H1 (cell line): ENCODE data around the gene FLVCR1. TPM values are rescaled to one million over a fixed set of nuclear protein-coding genes. Genes with fewer than 3 reads are reported as not detected.

Experiments
- CTCF ChIA-PET: fragments of 300-600 bp; sonication (Branson Sonifier 250); formaldehyde crosslinking; loops from one replicate; lab custom pipeline; 2021; ENCODE audit not compliant: partially characterized antibody; lab: Charles Lee
- POLR2A ChIA-PET: fragments of 300-600 bp; sonication (Branson Sonifier 250); formaldehyde crosslinking; loops from one replicate; lab custom pipeline; 2021; ENCODE audit warnings: inconsistent platforms; ENCODE audit not compliant: partially characterized antibody; lab: Charles Lee
- DNase-seq, 2 experiments: peaks; one replicate each; pipeline versions ENCODE4 v3.0.0 to v3.0.0-alpha.2; 2010 to 2022; ENCODE audit warnings: low spot score in 2 of 2, low read depth in 1 of 2, mixed read lengths in 1 of 2
- FAIRE-seq: peaks from 2 replicates; lab custom pipeline; 2011; peaks lifted over from hg19 to GRCh38; lab: Jason Lieb, UNC
- H2AFZ ChIP-seq: 2 replicates; pipeline ENCODE4 v1.8.1; 2012; ENCODE audit warnings: low read length, inconsistent platforms
- H2AK5ac ChIP-seq: 2 replicates; pipeline ENCODE4 v1.6.1; 2013; ENCODE audit warnings: low read depth, low read length
- H2BK120ac ChIP-seq: replicated peaks from 2 replicates; pipeline ENCODE3; 2013; ENCODE audit warnings: low read depth, low read length, inconsistent platforms
- H2BK12ac ChIP-seq: 2 replicates; pipeline ENCODE4 v1.6.1; 2013; ENCODE audit warnings: low read depth, low read length
- H2BK15ac ChIP-seq: 2 replicates; pipeline ENCODE4 v1.6.1; 2013; ENCODE audit warnings: low read length
- H2BK20ac ChIP-seq: 2 replicates; pipeline ENCODE4 v1.6.1; 2013; ENCODE audit warnings: low read length
- H2BK5ac ChIP-seq: 2 replicates; pipeline ENCODE4 v1.6.1; 2013; ENCODE audit warnings: low read depth, low read length
- H3K14ac ChIP-seq: 2 replicates; pipeline ENCODE4 v1.6.1; 2013; ENCODE audit warnings: inconsistent platforms; ENCODE audit not compliant: insufficient read length
- H3K18ac ChIP-seq: 2 replicates; pipeline ENCODE4 v1.6.1; 2013; ENCODE audit warnings: low read length; ENCODE audit errors: extremely low read depth
- H3K23ac ChIP-seq: 2 replicates; pipeline ENCODE4 v1.6.1; 2013; ENCODE audit warnings: inconsistent platforms; ENCODE audit not compliant: insufficient read length
- H3K23me2 ChIP-seq: 2 replicates; pipeline ENCODE4 v1.6.1; 2013; ENCODE audit warnings: low read depth, low read length
- H3K27ac ChIP-seq: 2 replicates; pipeline ENCODE4 v1.6.1; 2011; ENCODE audit warnings: low read depth, low read length, inconsistent platforms
- H3K27me3 ChIP-seq, 4 experiments: replicated peaks in 1 of 4; 1 replicate in 1 of 4; 2 replicates in 3 of 4; pipeline versions ENCODE4 v1.6.1 to v1.8.1; 2011 to 2013; ENCODE audit warnings: low read length in 3 of 4, mild to moderate bottlenecking in 3 of 4, inconsistent platforms in 2 of 4, mixed read lengths in 2 of 4, moderate library complexity in 1 of 4; ENCODE audit not compliant: control insufficient read depth in 3 of 4, insufficient read depth in 3 of 4; ENCODE audit errors: extremely low read depth in 1 of 4
- H3K36me3 ChIP-seq, 4 experiments: 2 replicates each; pipeline versions ENCODE4 v1.6.1 to v1.8.1; 2011 to 2013; ENCODE audit warnings: mild to moderate bottlenecking in 4 of 4, low read length in 3 of 4, moderate library complexity in 2 of 4, control low read depth in 1 of 4, inconsistent platforms in 1 of 4; ENCODE audit not compliant: insufficient read depth in 4 of 4, control insufficient read depth in 2 of 4
- H3K4ac ChIP-seq: replicated peaks from 2 replicates; pipeline ENCODE3; 2013; ENCODE audit warnings: low read length, low read depth, mixed read lengths, inconsistent platforms; ENCODE audit not compliant: insufficient read length
- H3K4me1 ChIP-seq, 4 experiments: replicated peaks in 1 of 4; 1 replicate in 1 of 4; 2 replicates in 3 of 4; pipeline versions ENCODE4 v1.6.1 to v1.8.1; 2011 to 2013; ENCODE audit warnings: low read length in 3 of 4, inconsistent platforms in 2 of 4, mixed read lengths in 1 of 4; ENCODE audit not compliant: insufficient read depth in 4 of 4, control insufficient read depth in 3 of 4
- H3K4me2 ChIP-seq, 2 experiments: 2 replicates each; pipeline versions ENCODE4 v1.6.1 to v1.8.1; 2011 to 2013; ENCODE audit warnings: low read depth in 2 of 2, low read length in 2 of 2, control low read depth in 1 of 2, inconsistent platforms in 1 of 2, mild to moderate bottlenecking in 1 of 2; ENCODE audit not compliant: insufficient read depth in 1 of 2
- H3K4me3 ChIP-seq, 4 experiments: fragments of 200-600, 300-600 bp in 1 of 4; sonication (generic), shearing (Covaris generic), sonication (Bioruptor Twin) in 1 of 4; 2 replicates each; pipeline versions ENCODE4 v1.5.1 to v1.8.1; 2011 to 2016; ENCODE audit warnings: low read length in 4 of 4, low read depth in 3 of 4, control low read depth in 2 of 4, inconsistent platforms in 2 of 4, mild to moderate bottlenecking in 2 of 4, mixed read lengths in 1 of 4, moderate library complexity in 1 of 4; ENCODE audit not compliant: insufficient read depth in 2 of 4; ENCODE audit errors: extremely low read depth in 1 of 4
- H3K56ac ChIP-seq: replicated peaks from 2 replicates; pipeline ENCODE3; 2013; ENCODE audit warnings: low read depth, mild to moderate bottlenecking, mixed read lengths, low read length, inconsistent platforms; ENCODE audit not compliant: insufficient read length
- H3K79me1 ChIP-seq: 2 replicates; pipeline ENCODE4 v1.6.1; 2013; ENCODE audit warnings: low read depth, low read length, control low read depth
- H3K79me2 ChIP-seq, 2 experiments: 2 replicates each; pipeline versions ENCODE4 v1.6.1 to v1.8.1; 2012 to 2013; ENCODE audit warnings: low read length in 2 of 2, mild to moderate bottlenecking in 2 of 2, inconsistent platforms in 1 of 2; ENCODE audit not compliant: insufficient read depth in 2 of 2, control insufficient read depth in 1 of 2
- H3K9ac ChIP-seq, 4 experiments: replicated peaks in 1 of 4; 1 replicate in 1 of 4; 2 replicates in 3 of 4; pipeline versions ENCODE4 v1.6.1 to v1.8.1; 2011 to 2013; ENCODE audit warnings: low read depth in 3 of 4, low read length in 3 of 4, control low read depth in 2 of 4, mild to moderate bottlenecking in 2 of 4, moderate library complexity in 2 of 4, inconsistent platforms in 1 of 4; ENCODE audit errors: extremely low read depth in 1 of 4
- H3K9me3 ChIP-seq, 2 experiments: 2 replicates each; pipeline versions ENCODE4 v1.6.1 to v1.8.1; 2012 to 2013; ENCODE audit warnings: mild to moderate bottlenecking in 2 of 2, moderate library complexity in 2 of 2, control low read depth in 1 of 2, inconsistent platforms in 1 of 2, low read depth in 1 of 2, low read length in 1 of 2, mixed read lengths in 1 of 2; ENCODE audit not compliant: insufficient read depth in 2 of 2
- H4K20me1 ChIP-seq, 2 experiments: replicated peaks in 1 of 2; 2 replicates each; pipeline versions ENCODE3 to v1.8.1; 2011 to 2013; ENCODE audit warnings: inconsistent platforms in 2 of 2, low read length in 2 of 2, mild to moderate bottlenecking in 1 of 2; ENCODE audit not compliant: insufficient read depth in 2 of 2, control insufficient read depth in 1 of 2
- H4K5ac ChIP-seq: 2 replicates; pipeline ENCODE4 v1.6.1; 2013; ENCODE audit warnings: low read length, low read depth, mixed read lengths, inconsistent platforms; ENCODE audit not compliant: insufficient read length
- H4K8ac ChIP-seq: 2 replicates; pipeline ENCODE4 v1.8.0; 2013; ENCODE audit warnings: mild to moderate bottlenecking, moderate library complexity, low read length, inconsistent platforms; ENCODE audit not compliant: insufficient read depth; ENCODE audit errors: extremely low read depth
- H4K91ac ChIP-seq: replicated peaks from 2 replicates; pipeline ENCODE3; 2013; ENCODE audit warnings: low read length, mixed read lengths, inconsistent platforms; ENCODE audit not compliant: insufficient read length
- CBX5 ChIP-seq: fragments of 300-800, 300-1000 bp; sonication (generic); IDR thresholded peaks from 2 replicates; pipeline ENCODE4 v1.7.1; 2016; ENCODE audit warnings: antibody characterized with exemption, low read length, low read depth
- CTCF ChIP-seq, 3 experiments: IDR thresholded peaks; 1 replicate in 2 of 3; 2 replicates in 1 of 3; pipeline versions ENCODE4 v1.5.1 to v1.6.1; 2011; ENCODE audit warnings: low read length in 3 of 3, mild to moderate bottlenecking in 3 of 3, inconsistent platforms in 2 of 3, low read depth in 1 of 3, moderate library complexity in 1 of 3; ENCODE audit not compliant: insufficient read depth in 1 of 3; ENCODE audit errors: control extremely low read depth in 1 of 3
- RAD21 ChIP-seq, 2 experiments: IDR thresholded peaks in 1 of 2; conservative IDR thresholded peaks in 1 of 2; 2 replicates each; pipeline ENCODE4 v1.6.1; 2011; ENCODE audit warnings: low read depth in 2 of 2, low read length in 2 of 2, improper control_type of control experiment in 1 of 2, inconsistent platforms in 1 of 2, mild to moderate bottlenecking in 1 of 2, moderate library complexity in 1 of 2
- WGBS, 2 experiments: shearing (Covaris generic) in 1 of 2; methylation state at CpG; one replicate each; pipeline versions ENCODE4 v1.1.6 to v1.1.7; 2013 to 2015; ENCODE audit warnings: low lambda C conversion rate in 2 of 2, mixed read lengths in 2 of 2, inconsistent platforms in 1 of 2, low coverage in 1 of 2, missing lambda C conversion rate in 1 of 2; ENCODE audit not compliant: insufficient replicate concordance in 2 of 2, insufficient coverage in 1 of 2, insufficient read length in 1 of 2; ENCODE audit errors: extremely low coverage in 1 of 2, missing lambda C conversion rate in 1 of 2; 5-methylcytosine and 5-hydroxymethylcytosine counted together
- polyA plus RNA-seq, 7 experiments: library from polyadenylated mRNA; depleted of rRNA in 3 of 7; stranded (reverse) in 5 of 7; unstranded in 2 of 7; fragments of >200 nt in 5 of 7; fragments of 200-250 nt in 2 of 7; gene quantifications; 1 replicate in 5 of 7; 2 replicates in 1 of 7; 4 replicates in 1 of 7; pipeline versions ENCODE4 v1.2.1 to v1.2.3, GENCODE V29; 2011 to 2013; ENCODE audit warnings: missing spikeins in 2 of 7, mixed read lengths in 2 of 7
- total RNA-seq: library from RNA; stranded (reverse); fragmentation: NEBNext Ultra II Directional; extraction: Animal tissue kit (Norgen Biotek cat#: 25700); gene quantifications from 2 replicates; pipeline ENCODE4 v1.2.1, GENCODE V29; 2021

Gene FLVCR1
- total and polyA plus RNA-seq, 2 of the 8 experiments (the other 6 are each of a cell fraction or from before 2014, with no cell fraction given): 31.8 to 75.7 TPM

- Histone ChIP-seq H2BK20ac (no peak overlapping the region), H4K20me1 (no peaks in the 10 kb centered on the region), H3K27ac (no peak overlapping the region), H3K4me3 (no peak overlapping the region), H2AK5ac (no peak overlapping the region), H3K18ac (no peak overlapping the region), H2BK120ac (no peak overlapping the region), H3K4ac (no peak overlapping the region), H2BK15ac (no peak overlapping the region), H4K91ac (no peak overlapping the region), H3K23me2 (no peaks in the 10 kb centered on the region), H4K5ac (no peak overlapping the region), H4K8ac (no peak overlapping the region), H2BK5ac (no peak overlapping the region), H3K9me3 (no peaks in the 10 kb centered on the region), H3K79me2 (no peaks in the 10 kb centered on the region), H2BK12ac (no peak overlapping the region), H3K9ac (no peak overlapping the region), H3K36me3 (no peaks in the 10 kb centered on the region; a peak in 1 of 8 replicates), H3K23ac (no peak overlapping the region), H3K14ac (no peak overlapping the region), H3K4me2 (no peak overlapping the region), H3K27me3 (no peaks in the 10 kb centered on the region), H2AFZ (no peak overlapping the region), H3K56ac (no peak overlapping the region), H3K4me1 (no peaks in the 10 kb centered on the region; a peak in 1 of 7 replicates), H3K79me1 (no peaks in the 10 kb centered on the region)
- ChIA-PET POLR2A (interaction anchor here (0.9 to 1.4 kb wide), 6 partner anchors 9 to 56 kb away, joined by 3 to 4 read pairs (median 4); partner anchors contain the start of gene FLVCR1), CTCF (interaction anchor here (0.8 to 2.0 kb wide), 31 partner anchors 9 to 359 kb away, joined by 3 to 18 read pairs (median 4); partner anchors contain the start of genes FLVCR1, NSL1, SPATA45 and TATDN3)
- FAIRE-seq: peak; percentile 70
- no peak for DNase-seq
- WGBS, 2 experiments: 73% methylated on average over 5 of the region's 5 CpGs; no CpG with 5 or more reads in 1 of the 2 experiments
- TF ChIP-seq CTCF (IDR thresholded peaks at IDR 0.05; ENCODE audit: control extremely low read depth in 1 of 3, insufficient read depth in 1 of 3, low read depth in 1 of 3, low read length in 3 of 3) (peak in 1 of 3 experiments; percentile 30; a peak in 2 of 4 replicates), RAD21 (IDR thresholded peaks at IDR 0.05 in 1 of 2, conservative IDR thresholded peaks at IDR 0.05 in 1 of 2; ENCODE audit: low read depth in 2 of 2, low read length in 2 of 2) (peak; percentile 33 to 44; a peak in 3 of 4 replicates), CBX5 (no peak)
Observed at GRCh38 chr1:212814537-212815334, 43.3 kb upstream of the FLVCR1 start.
